ENCODE data around the gene ZMIZ1.
A peak's percentile ranks its signal among the peaks of the same experiment; 100 is the strongest.

ZMIZ1 gene

DNA sequence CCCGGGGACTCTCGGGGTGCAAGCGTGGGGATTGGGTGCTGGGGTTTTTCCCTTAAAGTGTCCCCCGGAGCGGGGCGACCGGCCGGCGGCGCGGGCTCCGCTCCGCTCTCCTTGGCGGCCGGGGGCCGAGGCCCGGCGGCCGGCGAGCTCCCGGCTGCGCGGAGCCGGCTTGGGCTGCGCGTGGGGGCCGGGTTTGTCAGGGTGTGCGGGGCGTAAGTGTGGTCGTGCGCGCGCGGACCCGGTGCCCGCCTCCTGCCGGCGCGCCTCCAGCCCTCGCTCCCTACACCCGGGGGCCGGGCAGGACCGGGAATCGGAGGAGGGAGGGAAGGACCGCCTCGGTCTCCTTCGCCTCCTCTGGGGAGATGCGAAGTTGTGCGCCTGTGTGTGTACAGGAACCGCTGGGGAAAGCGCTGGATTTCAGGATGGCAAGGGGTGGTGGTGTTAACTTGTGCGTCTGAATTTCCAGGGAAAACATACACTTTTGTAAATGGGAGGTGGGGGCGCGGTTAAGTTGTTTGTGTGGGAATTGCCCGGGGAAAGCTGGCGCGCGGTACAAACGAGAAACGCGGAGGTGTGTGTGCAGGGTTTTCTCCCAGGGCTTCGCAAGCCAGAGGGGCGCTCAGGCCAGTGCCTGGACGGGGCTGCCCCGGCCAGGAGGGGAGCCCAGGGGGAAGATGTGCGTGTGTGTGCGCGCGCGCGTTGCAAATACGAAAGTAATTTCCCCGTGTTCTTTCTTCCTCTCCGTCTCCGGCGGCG is 737 bp downstream of the ZMIZ1 start (continued):
- TF ChIP-seq, protein P1, sequence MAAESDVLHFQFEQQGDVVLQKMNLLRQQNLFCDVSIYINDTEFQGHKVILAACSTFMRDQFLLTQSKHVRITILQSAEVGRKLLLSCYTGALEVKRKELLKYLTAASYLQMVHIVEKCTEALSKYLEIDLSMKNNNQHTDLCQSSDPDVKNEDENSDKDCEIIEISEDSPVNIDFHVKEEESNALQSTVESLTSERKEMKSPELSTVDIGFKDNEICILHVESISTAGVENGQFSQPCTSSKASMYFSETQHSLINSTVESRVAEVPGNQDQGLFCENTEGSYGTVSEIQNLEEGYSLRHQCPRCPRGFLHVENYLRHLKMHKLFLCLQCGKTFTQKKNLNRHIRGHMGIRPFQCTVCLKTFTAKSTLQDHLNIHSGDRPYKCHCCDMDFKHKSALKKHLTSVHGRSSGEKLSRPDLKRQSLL (tag by site-specific recombination; IDR thresholded peaks at IDR 0.05), result no peak
- TF ChIP-seq, protein P2, sequence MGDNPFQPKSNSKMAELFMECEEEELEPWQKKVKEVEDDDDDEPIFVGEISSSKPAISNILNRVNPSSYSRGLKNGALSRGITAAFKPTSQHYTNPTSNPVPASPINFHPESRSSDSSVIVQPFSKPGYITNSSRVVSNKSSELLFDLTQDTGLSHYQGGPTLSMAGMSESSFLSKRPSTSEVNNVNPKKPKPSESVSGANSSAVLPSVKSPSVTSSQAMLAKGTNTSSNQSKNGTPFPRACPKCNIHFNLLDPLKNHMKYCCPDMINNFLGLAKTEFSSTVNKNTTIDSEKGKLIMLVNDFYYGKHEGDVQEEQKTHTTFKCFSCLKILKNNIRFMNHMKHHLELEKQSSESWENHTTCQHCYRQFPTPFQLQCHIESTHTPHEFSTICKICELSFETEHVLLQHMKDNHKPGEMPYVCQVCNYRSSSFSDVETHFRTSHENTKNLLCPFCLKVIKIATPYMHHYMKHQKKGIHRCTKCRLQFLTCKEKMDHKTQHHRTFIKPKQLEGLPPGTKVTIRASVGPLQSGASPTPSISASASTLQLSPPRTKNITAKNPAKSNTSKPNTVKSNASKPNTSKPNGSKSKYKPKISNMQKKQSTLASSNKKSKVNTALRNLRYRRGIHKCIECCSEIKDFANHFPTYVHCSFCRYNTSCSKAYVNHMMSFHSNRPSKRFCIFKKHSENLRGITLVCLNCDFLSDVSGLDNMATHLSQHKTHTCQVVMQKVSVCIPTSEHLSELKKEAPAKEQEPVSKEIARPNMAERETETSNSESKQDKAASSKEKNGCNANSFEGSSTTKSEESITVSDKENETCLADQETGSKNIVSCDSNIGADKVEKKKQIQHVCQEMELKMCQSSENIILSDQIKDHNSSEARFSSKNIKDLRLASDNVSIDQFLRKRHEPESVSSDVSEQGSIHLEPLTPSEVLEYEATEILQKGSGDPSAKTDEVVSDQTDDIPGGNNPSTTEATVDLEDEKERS (tag by site-specific recombination; IDR thresholded peaks at IDR 0.05), result no peak
- TF ChIP-seq, protein P3, sequence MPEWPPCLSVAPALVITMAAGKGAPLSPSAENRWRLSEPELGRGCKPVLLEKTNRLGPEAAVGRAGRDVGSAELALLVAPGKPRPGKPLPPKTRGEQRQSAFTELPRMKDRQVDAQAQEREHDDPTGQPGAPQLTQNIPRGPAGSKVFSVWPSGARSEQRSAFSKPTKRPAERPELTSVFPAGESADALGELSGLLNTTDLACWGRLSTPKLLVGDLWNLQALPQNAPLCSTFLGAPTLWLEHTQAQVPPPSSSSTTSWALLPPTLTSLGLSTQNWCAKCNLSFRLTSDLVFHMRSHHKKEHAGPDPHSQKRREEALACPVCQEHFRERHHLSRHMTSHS (tag by site-specific recombination; IDR thresholded peaks at IDR 0.05), result no peak
- TF ChIP-seq ZFP41 (tag by site-specific recombination; IDR thresholded peaks at IDR 0.05; ENCODE audit: borderline replicate concordance) (no peak), ZNF266 (tag by site-specific recombination; IDR thresholded peaks at IDR 0.05; ENCODE audit: low read depth) (no peak), ZNF549 (tag by site-specific recombination; IDR thresholded peaks at IDR 0.05) (no peak), ZNF423 (tag by site-specific recombination; IDR thresholded peaks at IDR 0.05) (no peak), ZNF76 (tag by site-specific recombination; IDR thresholded peaks at IDR 0.05; ENCODE audit: borderline replicate concordance, low read depth) (no peak), TRIM28 (IDR thresholded peaks at IDR 0.05; ENCODE audit: borderline replicate concordance, low read length) (no peak), ZNF707 (tag by site-specific recombination; IDR thresholded peaks at IDR 0.05) (no peak), ZNF211 (tag by site-specific recombination; IDR thresholded peaks at IDR 0.05; ENCODE audit: low read depth) (no peak), ZNF311 (tag by site-specific recombination; IDR thresholded peaks at IDR 0.05; ENCODE audit: borderline replicate concordance) (no peak), TCF7L2 (IDR thresholded peaks at IDR 0.05; ENCODE audit: borderline replicate concordance, low read depth, low read length) (no peak), ZNF792 (tag by site-specific recombination; IDR thresholded peaks at IDR 0.05) (no peak), ZNF23 (tag by site-specific recombination; IDR thresholded peaks at IDR 0.05; ENCODE audit: borderline replicate concordance) (no peak), ZNF354C (tag by site-specific recombination; IDR thresholded peaks at IDR 0.05; ENCODE audit: borderline replicate concordance, low read depth) (no peak), ZNF426 (tag by site-specific recombination; IDR thresholded peaks at IDR 0.05) (no peak), ZNF510 (tag by site-specific recombination; IDR thresholded peaks at IDR 0.05; ENCODE audit: insufficient replicate concordance) (no peak)
- TF ChIP-seq, protein P4, sequence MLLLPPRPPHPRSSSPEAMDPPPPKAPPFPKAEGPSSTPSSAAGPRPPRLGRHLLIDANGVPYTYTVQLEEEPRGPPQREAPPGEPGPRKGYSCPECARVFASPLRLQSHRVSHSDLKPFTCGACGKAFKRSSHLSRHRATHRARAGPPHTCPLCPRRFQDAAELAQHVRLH (tag by site-specific recombination; IDR thresholded peaks at IDR 0.05), result no peak
- TF ChIP-seq, protein P5, sequence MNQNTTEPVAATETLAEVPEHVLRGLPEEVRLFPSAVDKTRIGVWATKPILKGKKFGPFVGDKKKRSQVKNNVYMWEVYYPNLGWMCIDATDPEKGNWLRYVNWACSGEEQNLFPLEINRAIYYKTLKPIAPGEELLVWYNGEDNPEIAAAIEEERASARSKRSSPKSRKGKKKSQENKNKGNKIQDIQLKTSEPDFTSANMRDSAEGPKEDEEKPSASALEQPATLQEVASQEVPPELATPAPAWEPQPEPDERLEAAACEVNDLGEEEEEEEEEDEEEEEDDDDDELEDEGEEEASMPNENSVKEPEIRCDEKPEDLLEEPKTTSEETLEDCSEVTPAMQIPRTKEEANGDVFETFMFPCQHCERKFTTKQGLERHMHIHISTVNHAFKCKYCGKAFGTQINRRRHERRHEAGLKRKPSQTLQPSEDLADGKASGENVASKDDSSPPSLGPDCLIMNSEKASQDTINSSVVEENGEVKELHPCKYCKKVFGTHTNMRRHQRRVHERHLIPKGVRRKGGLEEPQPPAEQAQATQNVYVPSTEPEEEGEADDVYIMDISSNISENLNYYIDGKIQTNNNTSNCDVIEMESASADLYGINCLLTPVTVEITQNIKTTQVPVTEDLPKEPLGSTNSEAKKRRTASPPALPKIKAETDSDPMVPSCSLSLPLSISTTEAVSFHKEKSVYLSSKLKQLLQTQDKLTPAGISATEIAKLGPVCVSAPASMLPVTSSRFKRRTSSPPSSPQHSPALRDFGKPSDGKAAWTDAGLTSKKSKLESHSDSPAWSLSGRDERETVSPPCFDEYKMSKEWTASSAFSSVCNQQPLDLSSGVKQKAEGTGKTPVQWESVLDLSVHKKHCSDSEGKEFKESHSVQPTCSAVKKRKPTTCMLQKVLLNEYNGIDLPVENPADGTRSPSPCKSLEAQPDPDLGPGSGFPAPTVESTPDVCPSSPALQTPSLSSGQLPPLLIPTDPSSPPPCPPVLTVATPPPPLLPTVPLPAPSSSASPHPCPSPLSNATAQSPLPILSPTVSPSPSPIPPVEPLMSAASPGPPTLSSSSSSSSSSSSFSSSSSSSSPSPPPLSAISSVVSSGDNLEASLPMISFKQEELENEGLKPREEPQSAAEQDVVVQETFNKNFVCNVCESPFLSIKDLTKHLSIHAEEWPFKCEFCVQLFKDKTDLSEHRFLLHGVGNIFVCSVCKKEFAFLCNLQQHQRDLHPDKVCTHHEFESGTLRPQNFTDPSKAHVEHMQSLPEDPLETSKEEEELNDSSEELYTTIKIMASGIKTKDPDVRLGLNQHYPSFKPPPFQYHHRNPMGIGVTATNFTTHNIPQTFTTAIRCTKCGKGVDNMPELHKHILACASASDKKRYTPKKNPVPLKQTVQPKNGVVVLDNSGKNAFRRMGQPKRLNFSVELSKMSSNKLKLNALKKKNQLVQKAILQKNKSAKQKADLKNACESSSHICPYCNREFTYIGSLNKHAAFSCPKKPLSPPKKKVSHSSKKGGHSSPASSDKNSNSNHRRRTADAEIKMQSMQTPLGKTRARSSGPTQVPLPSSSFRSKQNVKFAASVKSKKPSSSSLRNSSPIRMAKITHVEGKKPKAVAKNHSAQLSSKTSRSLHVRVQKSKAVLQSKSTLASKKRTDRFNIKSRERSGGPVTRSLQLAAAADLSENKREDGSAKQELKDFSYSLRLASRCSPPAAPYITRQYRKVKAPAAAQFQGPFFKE (tag by site-specific recombination; IDR thresholded peaks at IDR 0.05; ENCODE audit: borderline replicate concordance), result 0 out of 2 replicates have a peak, but pooled peaks have one; percentile 39
- TF ChIP-seq, protein P6, sequence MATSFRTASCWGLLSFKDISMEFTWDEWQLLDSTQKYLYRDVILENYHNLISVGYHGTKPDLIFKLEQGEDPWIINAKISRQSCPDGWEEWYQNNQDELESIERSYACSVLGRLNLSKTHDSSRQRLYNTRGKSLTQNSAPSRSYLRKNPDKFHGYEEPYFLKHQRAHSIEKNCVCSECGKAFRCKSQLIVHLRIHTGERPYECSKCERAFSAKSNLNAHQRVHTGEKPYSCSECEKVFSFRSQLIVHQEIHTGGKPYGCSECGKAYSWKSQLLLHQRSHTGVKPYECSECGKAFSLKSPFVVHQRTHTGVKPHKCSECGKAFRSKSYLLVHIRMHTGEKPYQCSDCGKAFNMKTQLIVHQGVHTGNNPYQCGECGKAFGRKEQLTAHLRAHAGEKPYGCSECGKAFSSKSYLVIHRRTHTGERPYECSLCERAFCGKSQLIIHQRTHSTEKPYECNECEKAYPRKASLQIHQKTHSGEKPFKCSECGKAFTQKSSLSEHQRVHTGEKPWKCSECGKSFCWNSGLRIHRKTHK (tag by site-specific recombination; IDR thresholded peaks at IDR 0.05), result no peak
- TF ChIP-seq, protein P7, sequence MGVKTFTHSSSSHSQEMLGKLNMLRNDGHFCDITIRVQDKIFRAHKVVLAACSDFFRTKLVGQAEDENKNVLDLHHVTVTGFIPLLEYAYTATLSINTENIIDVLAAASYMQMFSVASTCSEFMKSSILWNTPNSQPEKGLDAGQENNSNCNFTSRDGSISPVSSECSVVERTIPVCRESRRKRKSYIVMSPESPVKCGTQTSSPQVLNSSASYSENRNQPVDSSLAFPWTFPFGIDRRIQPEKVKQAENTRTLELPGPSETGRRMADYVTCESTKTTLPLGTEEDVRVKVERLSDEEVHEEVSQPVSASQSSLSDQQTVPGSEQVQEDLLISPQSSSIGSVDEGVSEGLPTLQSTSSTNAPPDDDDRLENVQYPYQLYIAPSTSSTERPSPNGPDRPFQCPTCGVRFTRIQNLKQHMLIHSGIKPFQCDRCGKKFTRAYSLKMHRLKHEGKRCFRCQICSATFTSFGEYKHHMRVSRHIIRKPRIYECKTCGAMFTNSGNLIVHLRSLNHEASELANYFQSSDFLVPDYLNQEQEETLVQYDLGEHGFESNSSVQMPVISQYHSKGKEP (tag by site-specific recombination; IDR thresholded peaks at IDR 0.05), result no peak

All from HEK293 (cell line).